ENCODE data around the gene CACHD1.

CACHD1 gene

DNA sequence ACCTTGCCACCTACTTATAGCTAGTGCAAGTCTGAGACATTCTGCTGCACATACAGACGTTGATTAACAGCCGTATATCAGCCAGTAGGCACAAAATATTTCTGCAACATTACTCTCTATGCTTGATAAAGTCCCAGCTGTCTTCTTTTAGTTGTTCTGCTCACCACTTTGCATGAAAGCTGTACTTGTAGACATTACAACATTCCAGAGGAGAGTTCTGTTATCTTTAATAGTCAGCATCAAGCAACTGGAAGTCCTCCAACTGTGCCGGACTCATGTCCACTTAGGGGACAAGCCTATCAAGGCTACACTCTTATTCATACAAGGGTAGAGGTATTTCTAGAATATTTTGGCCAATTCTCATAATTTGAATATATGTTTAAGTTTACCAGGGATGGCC, 50.0 kb downstream of the CACHD1 start:
- no peak for DNase-seq (ENCODE audit: low read depth in 1 of 2, low spot score in 1 of 2)

DNA sequence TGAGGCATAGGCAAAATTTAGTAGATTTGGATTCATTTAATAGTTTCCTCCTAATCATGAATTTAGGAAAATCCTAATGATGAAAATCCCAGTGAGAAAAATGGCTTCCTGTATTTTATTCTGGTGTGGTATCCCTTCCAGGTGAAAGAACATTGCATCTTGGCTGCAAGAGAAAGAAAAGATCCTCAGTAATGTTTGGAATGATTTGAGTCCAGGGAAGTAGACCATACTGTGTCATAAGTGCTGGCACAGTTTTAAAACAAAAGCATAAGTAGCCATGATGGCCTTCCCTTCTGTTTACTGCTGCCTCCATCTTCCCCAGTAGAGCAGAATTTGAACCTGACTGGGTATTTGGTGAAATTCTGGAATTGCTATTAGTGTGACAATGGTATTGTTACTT, 52.8 kb downstream of the CACHD1 start:
- DNase-seq (ENCODE audit: low read depth in 1 of 2, low spot score in 1 of 2): no peak

DNA sequence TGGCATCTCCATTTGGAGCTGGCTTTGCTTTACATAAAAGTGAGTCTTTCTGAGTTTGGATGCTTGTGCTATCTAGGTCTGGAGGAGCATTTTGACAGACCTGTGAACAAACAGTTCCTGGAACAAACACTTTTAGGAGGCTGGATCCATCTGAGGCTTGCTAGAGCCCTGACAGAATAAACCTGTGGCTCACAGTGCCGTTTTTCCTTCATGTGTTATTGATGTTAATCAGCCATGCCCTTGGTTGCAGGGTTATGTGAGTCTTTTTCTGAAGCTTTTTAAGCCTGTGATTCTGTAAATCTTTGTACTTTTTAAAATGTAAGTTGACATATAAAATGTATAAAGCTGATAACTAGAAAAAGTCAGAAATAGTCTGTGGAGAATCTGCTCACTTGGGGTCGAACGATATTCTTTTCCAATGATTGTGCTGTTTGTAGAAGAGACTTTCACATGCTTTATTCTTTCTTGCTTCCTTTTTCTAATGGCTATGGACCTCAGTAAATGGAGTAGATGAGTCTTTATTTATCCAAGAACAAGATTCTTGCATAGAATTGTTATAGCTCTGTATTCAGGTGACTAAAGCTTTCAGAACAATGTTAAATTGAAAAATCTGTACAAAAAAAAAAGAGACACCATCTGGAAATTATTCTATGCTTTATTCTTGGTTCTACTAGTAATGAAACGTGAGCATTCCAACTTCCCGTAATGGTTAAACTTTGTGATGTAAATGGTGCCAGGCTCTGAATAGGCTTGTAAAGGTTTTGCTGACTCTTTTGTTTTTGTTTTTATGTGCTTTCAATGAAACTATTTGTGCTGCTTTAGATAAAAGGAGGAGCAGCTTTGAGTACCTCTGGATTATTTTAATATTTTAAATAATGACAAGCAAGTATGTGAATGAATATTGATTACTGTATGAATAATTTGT, 53.7 kb downstream of the CACHD1 start:
- no peak for DNase-seq (ENCODE audit: low read depth in 1 of 2, low spot score in 1 of 2)

DNA sequence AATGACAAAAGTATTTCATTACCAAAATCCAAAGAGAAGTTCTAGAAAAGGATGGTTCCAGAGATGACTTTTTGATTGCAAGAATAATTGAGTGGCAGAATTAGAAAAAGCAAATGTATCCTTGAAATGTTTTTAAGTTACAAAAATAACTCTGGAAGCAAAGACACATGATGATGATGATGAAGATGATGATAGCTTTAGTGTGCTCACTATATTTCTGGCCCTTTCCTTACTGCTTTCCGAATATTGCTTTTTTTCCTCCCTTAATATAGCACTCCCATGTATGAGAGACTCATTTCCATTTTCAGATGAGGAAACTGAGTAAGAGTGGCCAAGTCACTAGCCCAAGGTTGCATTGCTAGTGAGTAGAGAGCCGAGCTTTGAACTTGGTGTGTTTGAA, 54.7 kb downstream of the CACHD1 start:
- DNase-seq (ENCODE audit: low read depth in 1 of 2, low spot score in 1 of 2): no peak

DNA sequence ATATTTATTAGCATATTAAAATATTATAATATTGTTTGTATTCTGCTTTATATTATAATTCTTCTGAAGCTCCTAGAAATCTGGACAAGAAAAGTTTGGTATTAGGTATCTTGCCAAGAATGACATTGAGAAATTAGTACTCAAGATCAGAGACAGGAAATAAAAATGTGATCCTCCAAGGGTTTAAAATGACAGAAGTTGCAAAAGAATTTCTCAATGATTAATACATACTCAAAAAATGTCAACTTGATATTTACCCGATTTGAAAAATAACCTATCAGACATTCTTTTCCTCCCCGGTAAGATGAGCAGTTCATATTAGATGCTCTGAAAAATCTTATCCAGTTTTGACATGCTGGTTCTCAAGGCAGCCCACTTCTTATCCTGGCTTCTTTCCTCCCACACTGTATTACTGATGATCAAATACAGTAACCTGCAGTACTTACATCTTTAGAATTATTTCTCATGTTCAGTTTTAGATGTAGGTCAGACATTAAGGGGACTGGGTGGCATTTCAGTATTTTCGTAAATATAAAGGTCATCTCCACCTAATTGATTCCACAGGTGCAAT, 55.3 kb downstream of the CACHD1 start:
- no peak for DNase-seq (ENCODE audit: low read depth in 1 of 2, low spot score in 1 of 2)

DNA sequence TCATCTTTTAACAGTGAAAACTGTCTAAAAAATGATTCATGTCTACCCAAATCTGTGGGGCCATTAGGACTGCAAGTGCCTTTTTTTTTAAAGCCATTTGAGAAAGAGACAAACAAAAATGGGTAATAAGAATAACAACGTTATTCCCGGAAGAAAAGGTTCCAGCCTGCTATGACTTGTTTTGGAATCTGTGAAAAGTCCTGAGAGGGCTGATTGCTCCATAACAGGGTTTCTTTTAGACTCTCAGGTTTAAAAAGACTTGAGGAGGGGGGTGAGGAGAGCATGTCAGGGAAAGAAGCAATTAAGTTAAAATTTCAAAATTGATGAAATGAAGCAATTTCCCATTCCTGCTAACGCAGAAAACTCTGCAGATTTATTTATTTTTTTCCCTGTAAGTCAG, 56.4 kb downstream of the CACHD1 start:
- DNase-seq (ENCODE audit: low read depth in 1 of 2, low spot score in 1 of 2): no peak

DNA sequence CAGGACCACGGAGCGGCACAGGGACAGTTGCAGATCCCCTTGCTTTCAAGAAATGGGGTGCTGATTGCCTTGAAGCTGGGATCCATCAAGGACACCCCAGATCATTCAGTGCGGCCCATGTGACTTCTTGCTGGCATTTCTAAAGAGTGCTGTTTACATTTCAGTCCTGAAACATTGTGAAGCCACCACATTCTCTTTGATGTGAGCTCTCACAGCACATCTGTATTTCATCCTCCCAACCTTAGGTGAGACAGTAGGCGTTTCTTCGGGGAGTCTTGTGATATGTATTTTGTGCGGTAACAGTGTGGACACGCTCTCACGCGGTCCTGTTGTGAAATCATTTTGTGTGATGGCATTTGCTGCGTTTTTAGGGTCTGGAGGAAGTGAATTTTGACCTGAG, 57.2 kb downstream of the CACHD1 start:
- no peak for DNase-seq (ENCODE audit: low read depth in 1 of 2, low spot score in 1 of 2)

DNA sequence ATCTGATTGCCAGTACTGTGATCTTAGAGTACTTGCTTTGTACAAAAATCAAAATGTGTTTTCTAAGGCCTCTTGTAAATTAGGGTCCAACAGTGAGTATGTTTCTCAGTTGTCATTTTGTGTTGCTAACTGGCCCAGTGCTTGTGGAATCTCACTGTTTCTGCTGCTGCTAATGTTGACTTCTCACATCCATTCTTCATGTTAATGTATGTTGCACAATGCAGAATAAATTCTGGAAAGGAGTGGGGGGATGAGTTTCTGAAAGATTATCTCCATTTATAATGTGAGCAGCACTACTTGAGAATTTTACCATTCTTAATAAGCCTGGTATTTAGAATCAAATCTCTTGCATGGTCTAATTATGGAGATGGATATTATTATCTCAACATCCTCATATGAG, 57.9 kb downstream of the CACHD1 start:
- no peak for DNase-seq (ENCODE audit: low read depth in 1 of 2, low spot score in 1 of 2)

DNA sequence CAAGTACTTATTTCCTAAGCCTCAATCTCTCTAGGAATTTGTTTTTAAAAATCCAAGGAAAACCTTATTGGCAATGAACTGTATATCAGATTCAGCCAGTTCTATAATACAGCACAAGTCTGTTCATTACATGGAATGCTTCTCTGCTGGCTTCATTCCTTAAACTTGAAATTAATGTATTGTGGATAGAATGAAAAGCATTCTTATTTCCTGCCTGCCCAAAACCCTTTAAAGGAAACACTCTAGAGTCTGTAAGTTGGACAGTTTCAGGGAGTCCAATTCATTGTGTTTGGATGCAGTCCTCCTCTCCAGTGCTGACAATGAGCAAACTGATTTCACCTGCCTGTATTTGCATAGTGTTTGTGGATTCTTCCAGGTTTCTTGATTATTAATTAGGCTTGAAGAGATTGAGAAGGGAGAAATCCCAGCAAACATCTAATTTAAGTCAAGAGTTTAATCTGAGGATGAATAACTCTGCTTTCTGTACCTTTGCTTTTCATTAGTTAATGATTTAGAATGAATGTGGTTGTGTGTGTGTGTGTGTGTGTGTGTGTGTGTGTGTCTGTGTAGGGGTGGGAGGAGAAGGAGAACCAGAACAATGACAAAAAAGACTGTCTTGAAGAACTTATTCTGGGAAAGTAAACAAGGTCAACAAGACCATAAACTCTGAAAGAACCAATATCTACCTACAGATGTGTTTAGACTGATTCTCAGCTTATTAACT, 61.2 kb downstream of the CACHD1 start:
- DNase-seq (ENCODE audit: low read depth in 1 of 2, low spot score in 1 of 2): no peak

DNA sequence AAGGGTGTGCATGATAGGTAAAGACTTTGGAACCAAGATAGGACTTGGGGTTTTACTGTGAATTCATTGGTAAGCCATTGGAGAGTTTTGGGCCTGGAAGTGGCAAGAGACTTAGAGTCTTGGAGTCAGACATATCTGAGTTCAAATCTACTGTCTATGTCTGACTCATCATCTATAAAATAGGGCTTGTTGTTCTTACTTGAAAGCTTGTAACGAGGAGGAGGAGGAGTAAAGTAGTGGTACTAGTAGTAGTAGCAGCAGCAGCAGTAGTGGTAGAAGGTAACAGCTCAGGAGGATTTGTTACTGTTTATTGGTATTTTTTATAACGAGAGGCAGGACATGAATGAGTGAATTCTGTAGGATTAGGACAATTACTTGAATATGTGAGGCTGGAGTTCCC, 62.7 kb downstream of the CACHD1 start:
- DNase-seq (ENCODE audit: low read depth in 1 of 2, low spot score in 1 of 2): no peak

DNA sequence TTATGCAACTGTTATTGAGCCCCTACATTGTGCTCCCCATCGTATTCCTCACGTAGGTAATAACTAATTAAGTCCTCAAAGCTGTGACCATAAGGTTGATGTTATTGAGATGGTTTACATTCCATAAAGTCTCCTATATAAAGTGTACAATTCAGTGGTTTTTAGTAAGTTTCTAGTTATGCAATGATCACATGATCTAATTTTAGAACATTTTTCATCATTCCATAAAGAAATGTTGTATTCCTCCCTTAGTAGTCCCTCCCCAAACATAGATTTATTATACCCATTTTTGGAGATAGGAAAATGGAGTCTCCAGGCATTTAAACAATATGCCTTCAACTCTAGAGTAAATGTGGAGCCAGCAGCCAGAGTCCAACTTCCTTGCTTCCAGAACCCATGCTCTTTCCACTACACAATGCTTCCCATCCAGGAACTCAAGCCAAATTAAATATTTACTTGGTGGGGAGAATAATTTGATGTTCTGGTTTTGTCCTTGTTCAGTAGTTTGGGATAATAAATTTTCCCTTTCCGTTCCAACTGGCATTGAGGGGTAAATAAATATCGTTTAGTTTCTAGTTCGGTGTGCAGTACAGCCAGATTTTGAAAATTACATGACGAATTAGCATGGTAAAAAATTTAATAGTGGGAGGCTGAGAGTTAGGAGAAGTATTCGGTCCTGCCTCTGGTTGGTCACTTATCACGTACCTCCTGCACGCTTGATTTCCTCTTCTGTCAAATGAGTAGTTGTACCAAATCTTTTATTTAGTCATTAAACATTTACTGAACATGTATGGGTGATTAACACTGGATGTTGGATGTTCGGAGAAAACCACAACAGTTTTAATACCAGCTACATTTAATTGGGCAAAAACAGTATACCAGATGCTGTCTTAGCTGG, 66.3 kb downstream of the CACHD1 start:
- DNase-seq (ENCODE audit: low read depth in 1 of 2, low spot score in 1 of 2): no peak

DNA sequence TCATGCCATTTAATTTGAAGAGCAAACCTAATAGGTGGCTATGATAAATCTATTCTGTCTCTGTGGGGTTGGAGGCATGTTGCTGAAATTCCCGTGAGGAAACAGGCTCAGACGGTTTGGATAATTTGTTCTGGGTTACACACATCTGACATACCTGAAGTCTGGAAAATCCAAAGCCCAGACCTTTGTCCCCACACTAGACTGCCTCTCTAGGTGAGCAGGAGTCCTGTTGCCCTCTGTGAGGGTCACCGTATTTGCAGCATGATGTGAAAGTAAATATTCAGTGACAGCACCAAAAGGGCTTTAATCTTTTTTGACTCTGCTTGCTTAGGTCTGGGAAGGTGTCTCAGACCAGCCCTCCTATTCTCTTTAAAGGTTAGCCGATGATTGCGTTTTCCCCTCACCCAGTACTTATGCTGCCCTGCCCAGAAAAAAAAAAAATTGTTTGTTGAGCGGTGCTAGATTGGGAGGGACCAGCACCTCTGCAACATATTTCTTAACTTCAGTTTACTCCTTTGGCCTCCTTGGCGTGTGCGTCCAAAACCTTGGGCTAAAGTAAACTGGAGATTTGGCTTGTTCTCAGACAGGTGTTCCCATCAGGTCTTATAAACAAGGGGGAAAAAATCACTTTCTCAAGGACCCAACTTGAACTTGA, 67.0 kb downstream of the CACHD1 start:
- DNase-seq (ENCODE audit: low read depth in 1 of 2, low spot score in 1 of 2): no peak

DNA sequence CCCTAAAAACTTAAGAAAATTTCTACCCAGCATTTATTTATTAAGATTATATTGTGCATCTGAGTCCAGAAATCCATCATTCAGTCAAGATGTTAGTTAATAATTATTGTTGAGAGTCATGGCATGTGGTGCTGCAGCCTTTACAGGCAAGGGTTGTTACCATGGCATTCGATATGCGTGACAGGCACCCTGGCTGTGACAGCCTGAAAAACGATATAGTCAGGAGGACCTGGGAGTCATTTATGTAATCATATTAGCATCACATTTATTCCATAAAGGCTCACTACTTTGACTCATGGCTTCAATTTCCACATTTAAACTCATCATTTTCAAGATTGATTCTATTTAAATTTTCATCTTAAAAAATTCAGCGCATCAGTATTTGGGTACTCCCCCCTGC, 68.0 kb downstream of the CACHD1 start:
- DNase-seq (ENCODE audit: low read depth in 1 of 2, low spot score in 1 of 2): no peak

DNA sequence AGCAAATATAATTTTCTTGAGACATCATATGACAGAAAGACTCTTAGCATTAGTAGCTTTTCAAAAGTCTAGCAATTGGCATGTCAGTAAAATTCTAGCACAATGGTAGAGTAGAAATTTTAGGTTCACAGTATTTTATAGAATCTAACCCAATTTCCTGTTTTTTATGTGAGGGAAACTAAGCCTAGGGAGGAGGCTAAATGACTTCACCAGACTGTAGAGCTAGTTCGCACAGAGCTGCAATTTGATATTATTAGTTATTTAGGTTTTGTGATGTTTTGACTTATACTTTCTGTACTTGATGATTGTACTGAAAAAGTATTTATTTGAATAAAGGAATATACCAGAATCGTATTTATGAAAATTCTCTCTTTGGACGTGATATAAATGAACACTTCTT, 68.5 kb downstream of the CACHD1 start:
- no peak for DNase-seq (ENCODE audit: low read depth in 1 of 2, low spot score in 1 of 2)

DNA sequence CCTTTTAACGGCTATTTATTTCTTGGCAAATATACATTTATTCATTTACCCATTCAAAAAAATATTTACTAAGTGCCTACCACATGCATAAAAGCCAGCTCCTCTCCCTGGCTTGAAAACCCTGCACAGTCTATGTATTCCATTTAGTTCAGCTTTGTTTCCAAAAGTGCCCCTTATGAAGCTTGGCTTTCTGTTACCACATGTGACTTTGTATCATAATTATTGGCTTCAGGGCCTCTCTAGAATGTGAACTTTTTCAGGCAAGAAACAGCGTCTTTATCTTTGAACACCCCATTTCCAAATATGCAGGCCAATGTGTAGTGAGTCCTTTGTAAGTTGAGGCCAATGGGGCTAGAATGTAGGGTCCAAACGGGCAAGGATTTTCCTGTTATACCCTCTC, 69.4 kb downstream of the CACHD1 start:
- DNase-seq (ENCODE audit: low read depth in 1 of 2, low spot score in 1 of 2): no peak

DNA sequence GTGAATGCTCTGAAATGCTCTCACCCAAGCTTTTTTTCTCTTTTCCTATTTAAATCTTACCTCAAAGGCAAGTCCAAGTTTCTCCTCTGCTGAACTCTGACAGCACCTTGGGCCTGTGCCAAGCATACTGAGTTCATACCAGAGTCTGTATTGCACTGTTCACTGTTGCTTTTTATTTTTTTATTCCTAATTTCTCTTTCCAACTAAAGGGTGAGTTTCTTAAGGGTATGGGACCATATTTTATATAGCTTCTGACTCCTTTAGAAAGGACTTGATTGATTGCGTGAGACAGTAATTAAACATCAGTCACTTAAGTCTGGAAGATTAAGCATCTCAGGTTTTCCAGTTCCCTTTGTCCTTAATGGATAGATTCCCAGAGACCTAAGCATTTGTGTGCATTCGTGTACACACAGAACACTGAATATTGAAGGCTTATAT, 69.9 kb downstream of the CACHD1 start:
- no peak for DNase-seq (ENCODE audit: low read depth in 1 of 2, low spot score in 1 of 2)

DNA sequence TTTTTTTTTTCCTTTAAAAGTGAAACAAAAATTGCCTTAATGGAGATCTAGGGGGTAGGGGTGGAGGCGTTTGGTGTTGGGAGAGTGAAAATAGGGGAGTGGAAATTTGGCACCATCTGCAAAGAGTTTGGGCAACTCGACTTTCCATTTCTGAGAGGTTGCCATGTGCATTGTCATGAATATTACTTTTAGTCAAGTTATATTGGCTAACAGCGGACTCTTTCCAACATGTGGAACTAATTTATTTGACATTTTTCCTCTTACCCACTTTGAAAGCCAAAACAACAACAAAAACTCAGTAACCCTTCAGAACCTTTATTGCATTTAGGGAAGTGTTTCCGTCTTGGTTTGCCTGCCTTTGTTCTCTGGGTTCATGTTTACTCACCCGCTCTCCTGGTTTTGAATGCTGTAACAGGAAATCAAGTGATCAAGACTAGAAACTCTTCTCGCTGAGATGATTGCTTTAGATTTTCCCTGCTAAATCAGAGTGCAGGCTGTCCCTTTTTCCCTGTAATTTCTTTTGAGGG, 70.4 kb downstream of the CACHD1 start:
- no peak for DNase-seq (ENCODE audit: low read depth in 1 of 2, low spot score in 1 of 2)

DNA sequence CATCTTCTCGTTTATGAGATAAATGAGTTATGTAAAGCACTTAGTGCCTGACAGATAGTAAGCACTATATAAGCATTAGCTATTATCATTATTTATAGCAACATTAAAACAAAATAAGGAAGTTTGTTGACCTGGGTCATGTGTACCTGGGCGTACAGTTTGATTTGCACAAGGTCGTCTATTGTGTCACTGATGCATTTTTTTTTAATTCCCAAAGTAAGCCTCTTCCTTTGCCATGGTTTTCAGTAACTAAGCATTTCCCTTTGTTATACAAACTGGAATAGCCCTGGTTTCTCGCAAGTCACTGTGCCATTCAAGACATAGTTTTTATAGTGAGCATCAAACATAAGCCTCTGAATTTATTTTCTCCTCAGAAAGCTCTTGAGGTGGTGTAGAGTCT, 72.2 kb downstream of the CACHD1 start:
- DNase-seq (ENCODE audit: low read depth in 1 of 2, low spot score in 1 of 2): no peak

DNA sequence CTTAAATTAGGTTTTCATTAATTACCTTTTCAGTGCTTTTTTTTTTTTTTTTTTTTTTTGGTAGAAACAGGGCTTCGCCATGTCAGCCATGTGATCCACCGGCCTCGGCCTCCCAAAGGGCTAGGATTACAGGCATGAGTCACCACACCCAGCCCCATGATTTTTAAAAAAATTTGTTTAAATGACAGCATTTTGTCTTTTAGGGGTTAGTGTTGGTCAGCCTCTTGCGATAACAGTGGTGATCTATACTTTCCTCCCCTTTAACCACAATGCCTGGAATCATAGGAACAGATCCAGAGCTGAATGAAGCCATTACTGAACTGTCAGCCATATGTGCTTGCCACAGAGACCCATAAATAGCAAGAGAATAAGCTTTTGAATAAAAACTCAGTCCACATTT, 73.9 kb downstream of the CACHD1 start:
- DNase-seq (ENCODE audit: low read depth in 1 of 2, low spot score in 1 of 2): no peak

DNA sequence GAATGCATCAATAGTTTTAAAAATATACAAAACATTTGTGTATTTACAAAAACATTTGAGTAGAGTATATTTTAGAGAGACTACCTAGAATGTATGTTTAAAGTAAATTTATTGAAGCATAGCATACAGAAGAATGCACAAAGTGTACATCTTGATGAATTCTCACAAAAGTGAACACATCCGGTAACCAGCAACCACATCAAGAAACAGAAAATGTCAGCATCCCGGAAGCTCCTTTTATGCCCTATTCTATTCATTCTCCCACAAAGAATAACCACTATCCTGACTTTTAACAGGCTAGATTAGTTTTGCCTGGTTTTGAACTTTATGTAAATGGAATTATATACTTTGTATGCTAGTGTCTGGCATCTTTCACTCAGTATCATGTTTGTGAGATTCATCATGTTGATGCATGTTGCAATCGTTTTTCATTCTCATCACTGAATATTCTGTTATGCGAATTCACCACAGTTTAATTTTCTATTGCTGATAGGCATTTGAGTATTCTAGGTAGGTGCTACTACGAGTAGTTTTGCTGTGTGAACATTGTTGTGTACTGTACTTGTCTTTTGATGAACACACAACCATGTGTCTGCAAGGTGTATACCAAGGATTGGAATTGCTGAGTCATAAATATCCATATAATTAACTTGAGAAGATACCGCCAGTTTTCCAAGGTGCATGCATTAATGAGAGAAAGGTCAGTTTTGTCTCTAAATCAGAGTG, 75.4 kb downstream of the CACHD1 start:
- no peak for DNase-seq (ENCODE audit: low read depth in 1 of 2, low spot score in 1 of 2)

Data from stimulated activated CD4-positive, alpha-beta T cell treated with anti-CD3 and anti-CD28 coated beads, Interleukin-15, amount 100 ng/mL, for 1 hour (primary cell).